Spleen (tissue), 11 donors: ENCODE measurements around the gene ALOX12B. TPM values are rescaled to one million over a fixed set of nuclear protein-coding genes. Genes with fewer than 3 reads are reported as not detected.

Source experiments
- DNase-seq: peaks from one replicate; pipeline ENCODE4 v3.0.0-alpha.2; 2020
- H3K27ac ChIP-seq, 8 donors: fragments of 200-600 bp; sonication (generic) in 7 of 8; 1 replicate in 4 of 8; 2 replicates in 4 of 8; pipeline versions ENCODE4 v1.5.0 to v1.8.0; 2016 to 2021; ENCODE audit warnings: inconsistent platforms in 4 of 8, mild to moderate bottlenecking in 4 of 8, moderate library complexity in 1 of 8
- H3K27me3 ChIP-seq, 7 donors: fragments of 200-600 bp; sonication (generic) in 6 of 7; replicated peaks in 1 of 7; 1 replicate in 4 of 7; 2 replicates in 3 of 7; pipeline versions ENCODE4 v1.5.0 to v1.8.0; 2016 to 2021; ENCODE audit warnings: inconsistent platforms in 3 of 7, mild to moderate bottlenecking in 1 of 7
- H3K36me3 ChIP-seq, 6 donors: fragments of 200-600 bp; sonication (generic) in 5 of 6; 1 replicate in 4 of 6; 2 replicates in 2 of 6; pipeline versions ENCODE4 v1.5.0 to v1.8.0; 2016 to 2021; ENCODE audit warnings: inconsistent platforms in 2 of 6
- H3K4me1 ChIP-seq, 6 donors: fragments of 200-600 bp; sonication (generic) in 5 of 6; 1 replicate in 3 of 6; 2 replicates in 3 of 6; pipeline versions ENCODE4 v1.5.0 to v1.8.0; 2016 to 2021; ENCODE audit warnings: inconsistent platforms in 3 of 6
- H3K4me3 ChIP-seq, 8 donors: fragments of 200-600 bp; sonication (generic) in 7 of 8; 1 replicate in 4 of 8; 2 replicates in 4 of 8; pipeline versions ENCODE4 v1.5.0 to v1.8.0; 2016 to 2021; ENCODE audit warnings: inconsistent platforms in 4 of 8, mild to moderate bottlenecking in 4 of 8, moderate library complexity in 2 of 8
- H3K9me3 ChIP-seq, 8 donors: fragments of 200-600 bp; sonication (generic) in 7 of 8; 1 replicate in 4 of 8; 2 replicates in 4 of 8; pipeline versions ENCODE4 v1.5.0 to v1.8.0; 2016 to 2021; ENCODE audit warnings: inconsistent platforms in 4 of 8
- CTCF ChIP-seq, 11 experiments: fragments of 200-600 bp in 7 of 11; fragments of 450-650 bp in 4 of 11; sonication (generic) in 4 of 11; IDR thresholded peaks in 8 of 11; conservative IDR thresholded peaks in 3 of 11; 1 replicate in 7 of 11; 2 replicates in 4 of 11; pipeline versions ENCODE4 v1.4.0 to v1.8.0; 2016 to 2021; ENCODE audit warnings: antibody characterized with exemption in 11 of 11, inconsistent platforms in 4 of 11, mild to moderate bottlenecking in 1 of 11
- POLR2A ChIP-seq, 3 donors: fragments of 450-650 bp; IDR thresholded peaks; one replicate each; pipeline ENCODE4 v1.5.1; 2017; ENCODE audit warnings: antibody characterized with exemption in 3 of 3, mild to moderate bottlenecking in 1 of 3
- POLR2AphosphoS5 ChIP-seq, 3 donors: sonication (generic); formaldehyde crosslinking; IDR thresholded peaks; one replicate each; pipeline ENCODE4 v1.5.1; 2017; ENCODE audit warnings: antibody characterized with exemption in 3 of 3
- WGBS, 5 donors: extraction: QIAGEN DNeasy Blood & Tissue Kit in 3 of 5; methylation state at CpG; one replicate each; pipeline versions ENCODE4 v1.1.5 to v1.1.7; 2013 to 2018; 5-methylcytosine and 5-hydroxymethylcytosine counted together
- intact Hi-C: fragments of 100-400 bp; cut with DNase I; formaldehyde crosslinking; loops from one replicate; pipeline ENCODE4 v1.15.0; 2023; ENCODE audit warnings: low total_unique reads
- polyA plus RNA-seq, 3 donors: library from polyadenylated mRNA; stranded (reverse); fragments of 200-250 nt; gene quantifications; one replicate each; pipeline ENCODE4 v1.2.1, GENCODE V29; 2013
- total RNA-seq, 7 donors: library from RNA; depleted of rRNA in 3 of 7; stranded (reverse); fragments of >200 nt in 3 of 7; fragmentation: NEBNext Ultra II Directional in 4 of 7; extraction: Animal tissue kit (Norgen Biotek cat#: 25700) in 4 of 7; gene quantifications; one replicate each; pipeline versions ENCODE4 v1.1.0 to v1.2.1, GENCODE V29; 2016 to 2021
- donor health status: healthy with polysubstance abuse.
- donor health status: DM: no; HTN: no; CAD: no; lungs with moderate emphysema.
- donor health status: DM: no; HTN: no; CAD: no.
- donor health status: Bipolar disorder and iron deficiency.
- donor health status: healthy.
- donor health status: DM: no; HTN: no; CAD: no.
- donor health status: DM: yes; HTN: yes; CAD: no.

The ALOX12B gene
- total and polyA plus RNA-seq, 10 donors = 0.47 to 1.3 (median 0.86) TPM; not detected in 4

DNA sequence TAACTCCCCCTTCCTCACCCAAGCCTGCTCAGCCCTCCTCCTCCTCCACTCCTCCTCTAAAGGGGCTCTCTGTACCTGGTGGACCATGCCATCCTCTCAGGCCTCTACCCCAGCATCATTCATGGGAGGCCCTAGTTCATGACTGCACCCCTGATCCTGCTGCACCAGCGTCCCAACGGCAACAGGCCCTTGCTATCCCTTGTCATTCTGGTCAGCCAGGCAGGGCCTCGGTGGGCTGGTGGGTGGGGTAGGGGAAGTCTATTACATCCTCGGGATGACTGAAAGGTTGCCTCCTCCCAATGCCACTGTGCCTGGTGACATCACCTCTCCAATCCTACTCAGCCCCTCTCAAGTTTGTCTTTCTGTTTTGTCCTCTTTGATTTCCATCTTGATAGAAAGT, 19.7 kb downstream of the ALOX12B start:
- H3K27me3 ChIP-seq = peaks cover 0 to 72% (median 41%) of the 10 kb centered on the region in 7 donors
- H3K27ac ChIP-seq = no peak overlapping the region
- no peaks in the 10 kb centered on the region for H3K36me3 ChIP-seq
- peak; percentile 63 for DNase-seq
- H3K4me1 ChIP-seq = peaks cover 2 to 39% (median 11%) of the 10 kb centered on the region in 6 donors
- intact Hi-C loops = no loop called here
- no peak overlapping the region for H3K4me3 ChIP-seq
- WGBS, 5 donors = 65 to 80% (median 68%) methylated on average over 4 of the region's 4 CpGs
- H3K9me3 ChIP-seq = no peaks in the 10 kb centered on the region
- no peak for TF ChIP-seq POLR2AphosphoS5 (IDR thresholded peaks at IDR 0.05)
- TF ChIP-seq CTCF (IDR thresholded peaks at IDR 0.05 in 8 of 11, conservative IDR thresholded peaks at IDR 0.05 in 3 of 11) = no peak
- no peak for TF ChIP-seq POLR2A (IDR thresholded peaks at IDR 0.05)

DNA sequence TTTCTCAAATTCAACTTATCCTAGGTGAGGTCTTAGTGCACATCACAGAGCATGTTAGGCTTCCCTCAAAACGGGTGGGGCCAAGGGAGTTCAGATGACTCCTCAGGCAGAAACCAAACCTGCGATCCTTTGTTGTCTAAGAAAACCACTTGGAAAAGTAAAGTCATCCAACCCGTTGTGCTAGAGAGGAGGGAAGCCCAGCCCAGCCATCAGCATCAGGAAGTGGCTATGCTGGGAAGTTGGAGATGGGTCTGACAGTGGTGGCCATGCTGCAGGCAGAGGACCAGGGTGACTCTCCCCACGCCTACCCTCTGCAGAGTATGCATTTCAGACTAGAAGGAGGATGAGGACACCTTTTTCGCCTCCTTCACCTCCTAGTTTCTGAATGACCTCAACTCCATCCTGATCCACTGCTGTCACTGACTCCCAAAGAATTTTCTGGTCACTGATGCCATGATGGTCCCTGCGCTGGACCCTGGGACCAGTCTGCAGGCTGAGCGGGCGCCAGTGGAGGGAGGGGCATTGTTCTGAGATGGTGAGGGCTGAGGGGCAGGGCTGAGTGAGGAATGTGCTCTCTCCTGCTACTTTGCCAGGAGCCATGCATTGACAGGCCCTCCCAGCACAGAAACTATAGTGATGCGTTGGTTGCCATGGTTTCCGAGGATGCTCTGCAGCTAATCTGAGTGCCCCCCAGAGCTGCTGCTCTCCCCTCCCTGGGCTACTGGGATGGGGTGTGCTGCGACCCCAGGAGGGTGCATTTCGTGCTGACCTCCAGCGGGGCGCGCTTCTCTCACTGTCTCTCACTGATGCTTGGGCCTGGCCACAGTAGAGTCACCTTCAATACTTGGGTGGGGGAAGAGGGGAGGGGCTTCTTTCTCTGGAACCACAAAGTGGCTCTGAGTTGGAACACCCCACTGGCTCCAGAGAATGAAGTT, 20.4 kb downstream of the ALOX12B start:
- no peaks in the 10 kb centered on the region for H3K9me3 ChIP-seq
- no peak overlapping the region for H3K4me3 ChIP-seq
- H3K4me1 ChIP-seq = peaks cover 0 to 36% (median 4%) of the 10 kb centered on the region in 6 donors
- H3K27me3 ChIP-seq = peaks cover 0 to 72% (median 40%) of the 10 kb centered on the region in 7 donors
- peak; percentile 56 for DNase-seq
- 66 to 83% (median 78%) methylated on average over 10 to 15 of the region's 15 CpGs for WGBS, 5 donors
- intact Hi-C loops = no loop called here
- TF ChIP-seq POLR2A (IDR thresholded peaks at IDR 0.05) = no peak
- TF ChIP-seq CTCF (IDR thresholded peaks at IDR 0.05 in 8 of 11, conservative IDR thresholded peaks at IDR 0.05 in 3 of 11) = no peak
- no peak for TF ChIP-seq POLR2AphosphoS5 (IDR thresholded peaks at IDR 0.05)
- no peaks in the 10 kb centered on the region for H3K36me3 ChIP-seq
- no peak overlapping the region for H3K27ac ChIP-seq

- Histone ChIP-seq H3K27ac (no peak overlapping the region), H3K9me3 (no peaks in the 10 kb centered on the region), H3K36me3 (no peaks in the 10 kb centered on the region), H3K4me1 (peaks cover 0 to 30% (median 3%) of the 10 kb centered on the region in 6 donors), H3K27me3 (peaks cover 0 to 71% (median 50%) of the 10 kb centered on the region in 7 donors), H3K4me3 (no peak overlapping the region)
- TF ChIP-seq POLR2AphosphoS5 (IDR thresholded peaks at IDR 0.05) = no peak
- no peak for TF ChIP-seq CTCF (IDR thresholded peaks at IDR 0.05 in 8 of 11, conservative IDR thresholded peaks at IDR 0.05 in 3 of 11)
- no peak for TF ChIP-seq POLR2A (IDR thresholded peaks at IDR 0.05)
- intact Hi-C loops = no loop called here
- peak; percentile 55 for DNase-seq
- WGBS, 5 donors = 36 to 49% (median 44%) methylated on average over 6 of the region's 6 CpGs
These were observed 22.9 kb downstream of the ALOX12B start for GRCh38 chr17:8064561-8065019.
